CD4-positive, alpha-beta memory T cell (primary cell): ENCODE measurements around the gene ZP2. TPM values are rescaled to one million over a fixed set of nuclear protein-coding genes. Genes with fewer than 3 reads are reported as not detected.
"Not testable (repeated sequence)": the region's sequence is repeated elsewhere in the genome, so short reads cannot be mapped to it uniquely, and the experiment has no call there.

Experiments used
- CTCF ChIA-PET: fragments of 350-600 bp; sonication (Branson Sonifier 250); formaldehyde crosslinking; loops from one replicate; lab custom pipeline; 2021; ENCODE audit warnings: inconsistent platforms; ENCODE audit not compliant: partially characterized antibody; lab: Charles Lee
- POLR2A ChIA-PET: fragments of 350-600 bp; sonication (Branson Sonifier 250); formaldehyde crosslinking; loops from one replicate; lab custom pipeline; 2021; ENCODE audit not compliant: partially characterized antibody; lab: Charles Lee
- DNase-seq, 5 donors: peaks; one replicate each; pipeline versions ENCODE4 v3.0.0 to v3.0.0-alpha.2; 2020 to 2022; ENCODE audit warnings: mixed read lengths in 1 of 5
- H3K27ac ChIP-seq: one replicate; pipeline ENCODE4 v1.7.0; 2013; ENCODE audit warnings: low read depth, low read length
- H3K27me3 ChIP-seq: 2 replicates; pipeline ENCODE4 v1.7.0; 2013; ENCODE audit warnings: mild to moderate bottlenecking, low read length, moderate library complexity; ENCODE audit not compliant: insufficient read depth
- H3K36me3 ChIP-seq: 2 replicates; pipeline ENCODE4 v1.7.0; 2013; ENCODE audit warnings: mild to moderate bottlenecking, low read length, moderate library complexity; ENCODE audit not compliant: insufficient read depth
- H3K4me1 ChIP-seq: 2 replicates; pipeline ENCODE4 v1.7.0; 2013; ENCODE audit warnings: mild to moderate bottlenecking, low read length, moderate library complexity; ENCODE audit not compliant: insufficient read depth
- H3K4me3 ChIP-seq, 2 donors: one replicate each; pipeline ENCODE4 v1.7.0; 2013; ENCODE audit warnings: low read length in 2 of 2, mild to moderate bottlenecking in 1 of 2
- H3K9me3 ChIP-seq, 2 donors: one replicate each; pipeline ENCODE4 v1.7.0; 2013; ENCODE audit warnings: low read length in 2 of 2, control low read depth in 1 of 2; ENCODE audit not compliant: control insufficient read depth in 1 of 2
- H3K27ac Mint-ChIP-seq, 7 donors: one replicate each; pipeline ENCODE4 v1.8.0; 2020 to 2021; ENCODE audit warnings: mixed read lengths in 7 of 7, mild to moderate bottlenecking in 6 of 7, inconsistent platforms in 3 of 7, moderate library complexity in 3 of 7
- H3K27me3 Mint-ChIP-seq, 2 donors: one replicate each; pipeline ENCODE4 v1.8.0; 2020 to 2021; ENCODE audit warnings: mixed read lengths in 2 of 2
- H3K36me3 Mint-ChIP-seq, 2 donors: one replicate each; pipeline ENCODE4 v1.8.0; 2020 to 2021; ENCODE audit warnings: mixed read lengths in 2 of 2, inconsistent platforms in 1 of 2, mild to moderate bottlenecking in 1 of 2
- H3K4me1 Mint-ChIP-seq, 4 donors: one replicate each; pipeline ENCODE4 v1.8.0; 2020 to 2021; ENCODE audit warnings: mixed read lengths in 4 of 4, mild to moderate bottlenecking in 1 of 4
- H3K4me3 Mint-ChIP-seq, 8 donors: one replicate each; pipeline ENCODE4 v1.8.0; 2020 to 2021; ENCODE audit warnings: mixed read lengths in 8 of 8, mild to moderate bottlenecking in 7 of 8, moderate library complexity in 6 of 8, inconsistent platforms in 3 of 8
- H3K9me3 Mint-ChIP-seq, 8 donors: one replicate each; pipeline ENCODE4 v1.8.0; 2020 to 2021; ENCODE audit warnings: mixed read lengths in 8 of 8, mild to moderate bottlenecking in 5 of 8, inconsistent platforms in 3 of 8, moderate library complexity in 1 of 8
- intact Hi-C: fragments of 100-400 bp; cut with micrococcal nuclease; formaldehyde crosslinking; loops from one replicate; pipeline ENCODE4 v1.15.1; 2023
- polyA plus RNA-seq, 2 donors: library from polyadenylated mRNA; unstranded; fragments of 300-500 nt; fragmentation: Illumina TruSeq; gene quantifications; one replicate each; pipeline ENCODE4 v1.2.3, GENCODE V29; 2021
- total RNA-seq, 2 experiments: library from RNA; stranded (reverse); gene quantifications; one replicate each; pipeline ENCODE4 v1.2.3, GENCODE V29; 2021

The ZP2 gene
- total and polyA plus RNA-seq, 4 experiments from 2014 or later, result not detected

DNA sequence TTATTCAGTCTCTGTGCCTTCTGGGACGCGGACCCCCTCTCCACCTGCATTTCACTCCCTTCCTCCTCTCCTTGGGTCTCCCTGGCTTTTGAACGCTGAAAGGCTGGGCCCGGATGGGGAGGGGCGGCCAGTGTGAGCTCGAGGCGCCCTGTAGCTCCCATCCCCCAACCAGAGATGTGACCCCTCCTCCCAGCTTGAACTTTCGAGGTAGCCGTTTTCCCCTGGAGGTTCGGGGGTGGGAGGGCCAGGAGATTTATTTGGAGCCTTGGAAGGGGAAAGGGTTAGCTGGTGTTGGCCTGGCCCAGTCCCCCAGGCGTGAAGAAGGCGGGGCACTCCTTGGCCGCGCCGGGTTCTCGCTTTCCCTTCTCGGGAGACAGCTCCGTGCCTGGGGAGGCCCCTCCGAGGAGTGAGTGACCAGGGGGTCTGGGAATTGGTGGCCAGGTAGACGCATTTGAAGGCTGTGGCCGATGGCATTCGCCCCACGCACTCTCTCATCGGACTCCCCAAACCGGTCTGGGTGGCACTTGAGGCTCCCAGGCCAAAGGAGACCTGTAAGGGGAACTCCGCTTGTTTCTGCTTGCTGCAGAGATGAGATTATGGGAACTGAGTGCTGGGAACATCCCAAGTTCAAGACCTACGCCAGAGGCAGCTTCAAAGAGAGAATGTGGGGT lies 52.0 kb downstream of the ZP2 start:
- CTCF ChIA-PET, result interaction anchor here (0.6 to 1.4 kb wide), 4 partner anchors 9 to 285 kb away, joined by 3 to 8 read pairs (median 4); no protein-coding TSS in a partner anchor
- POLR2A ChIA-PET, result interaction anchor here (1.0 to 1.7 kb wide), 3 partner anchors 8 to 418 kb away, joined by 4 to 5 read pairs (median 4); partner anchors contain the start of genes DCUN1D3, LYRM1 and THUMPD1
- H3K4me1 Mint-ChIP-seq, result peaks cover 17 to 45% (median 22%) of the 10 kb centered on the region in 4 donors
- peak overlapping the region; percentile 32 to 91 (median 85) for H3K27ac Mint-ChIP-seq
- no peaks in the 10 kb centered on the region for H3K9me3 ChIP-seq
- peak overlapping the region; percentile 91 to 95 (median 93) for H3K4me3 Mint-ChIP-seq
- peaks cover 6% of the 10 kb centered on the region for H3K36me3 ChIP-seq
- H3K27me3 ChIP-seq, result no peaks in the 10 kb centered on the region
- H3K27me3 Mint-ChIP-seq, result no peaks in the 10 kb centered on the region
- no peaks in the 10 kb centered on the region for H3K9me3 Mint-ChIP-seq
- intact Hi-C loops, result no loop called here
- H3K36me3 Mint-ChIP-seq, result peaks cover 8 to 30% of the 10 kb centered on the region in 2 donors
- peak overlapping the region; percentile 43 to 73 for H3K4me3 ChIP-seq
- peak in 4 of 5 donors; percentile 4 to 20 (median 8) for DNase-seq
- peaks cover 17% of the 10 kb centered on the region for H3K4me1 ChIP-seq
- peak overlapping the region; percentile 38 for H3K27ac ChIP-seq

DNA sequence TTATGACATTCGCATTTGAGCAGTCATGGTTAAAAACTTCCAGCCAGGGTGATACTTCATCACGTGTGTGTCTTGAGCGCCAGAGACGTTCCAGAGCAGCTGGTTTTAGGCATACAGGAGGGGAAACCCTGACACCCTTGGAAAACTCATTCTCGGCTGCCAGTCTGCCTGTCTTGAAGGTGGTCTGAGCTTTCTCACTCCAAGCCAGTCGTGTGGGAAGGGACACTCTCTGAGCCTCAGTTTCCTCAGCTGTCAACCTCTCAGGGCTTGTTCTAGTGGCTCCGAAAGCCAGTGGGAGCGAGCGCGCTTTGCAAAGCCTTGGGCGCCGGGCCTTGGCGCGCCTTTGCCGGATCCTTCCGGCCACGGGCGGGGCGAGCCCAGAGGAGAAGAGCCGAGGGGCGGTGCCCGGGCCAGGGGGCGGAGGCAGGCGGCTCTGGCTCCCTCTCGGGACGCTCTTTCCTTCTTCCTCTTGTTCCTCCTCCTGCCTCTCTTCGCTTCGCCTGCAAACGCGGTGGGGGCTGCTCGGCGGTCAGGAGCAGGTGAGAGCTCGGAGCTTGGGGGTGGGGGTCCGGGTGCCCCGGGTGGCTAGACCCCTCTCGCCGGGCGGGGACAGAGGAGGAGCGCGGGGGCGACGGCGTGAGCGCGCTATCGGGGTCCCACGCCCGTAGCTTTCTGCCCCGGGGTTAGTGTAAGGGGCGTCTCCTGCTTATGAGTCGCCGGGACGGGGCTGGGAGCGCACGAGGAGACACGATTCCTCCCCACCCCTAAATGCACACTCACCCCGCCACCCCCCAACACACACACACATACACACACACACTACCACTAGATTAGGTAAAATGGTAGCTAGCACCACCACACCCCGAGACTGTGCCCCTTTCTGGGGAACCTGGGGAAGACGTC lies 52.9 kb downstream of the ZP2 start, which contains the start of gene LDAF1:
LDAF1 (plus strand) TSS at position 467 of the 903 bp plus-strand sequence. CDS start 2,509 bp downstream, outside the sequence.
- ChIA-PET CTCF (interaction anchor here (1.2 to 1.6 kb wide), 3 partner anchors 10 to 22 kb away, joined by 3 to 8 read pairs (median 4); no protein-coding TSS in a partner anchor), POLR2A (interaction anchor here (1.0 to 1.7 kb wide), 3 partner anchors 9 to 417 kb away, joined by 4 to 5 read pairs (median 4); partner anchors contain the start of genes DCUN1D3, LYRM1 and THUMPD1)
- Histone ChIP-seq H3K9me3 (no peaks in the 10 kb centered on the region), H3K4me1 (peaks cover 17% of the 10 kb centered on the region), H3K4me3 (peak within 1 kb of the TSS; percentile 43 to 73), H3K27me3 (no peaks in the 10 kb centered on the region), H3K27ac (peak within 1 kb of the TSS; percentile 38), H3K36me3 (peaks cover 6% of the 10 kb centered on the region)
- peak; percentile 65 to 74 (median 72) for DNase-seq
- Mint-ChIP-seq H3K4me1 (peaks cover 17 to 45% (median 22%) of the 10 kb centered on the region in 4 donors), H3K27ac (peak within 1 kb of the TSS; percentile 75 to 91 (median 90)), H3K4me3 (peak within 1 kb of the TSS; percentile 91 to 95 (median 93)), H3K36me3 (peaks cover 8 to 25% of the 10 kb centered on the region in 2 donors), H3K9me3 (no peaks in the 10 kb centered on the region), H3K27me3 (no peaks in the 10 kb centered on the region)
- intact Hi-C loops, result no loop called here

DNA sequence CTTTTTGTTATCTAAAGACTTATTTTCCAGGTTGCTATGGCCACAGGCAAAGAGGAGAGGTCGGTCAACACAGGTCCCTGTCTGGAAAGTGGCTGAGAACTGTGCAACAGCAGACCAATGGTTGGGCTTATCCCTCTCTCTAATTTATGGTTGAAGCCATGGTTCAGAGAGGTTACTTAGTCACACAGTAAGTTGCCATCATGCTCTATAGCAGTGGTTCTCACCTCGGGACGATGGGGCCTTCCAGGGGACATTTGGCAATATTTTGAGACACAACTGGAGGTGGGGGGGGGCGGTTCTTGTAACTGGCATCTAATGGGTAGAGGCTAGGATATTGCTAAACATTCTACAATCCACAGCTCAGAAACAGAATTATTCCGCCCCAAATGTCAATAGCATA lies 53.7 kb downstream of the ZP2 start:
- Histone ChIP-seq H3K4me1 (peaks cover 17% of the 10 kb centered on the region), H3K27ac (no peak overlapping the region), H3K9me3 (no peaks in the 10 kb centered on the region), H3K27me3 (no peaks in the 10 kb centered on the region), H3K4me3 (peak overlapping the region in 1 of 2 donors; percentile 73), H3K36me3 (no peaks in the 10 kb centered on the region)
- peaks cover 4 to 18% of the 10 kb centered on the region in 2 donors for H3K36me3 Mint-ChIP-seq
- no peak for DNase-seq
- no peaks in the 10 kb centered on the region for H3K9me3 Mint-ChIP-seq
- peak overlapping the region in 5 of 7 donors; percentile 51 to 90 (median 81) for H3K27ac Mint-ChIP-seq
- intact Hi-C loops, result no loop called here
- peak overlapping the region; percentile 91 to 95 (median 93) for H3K4me3 Mint-ChIP-seq
- POLR2A ChIA-PET, result interaction anchor here (1.7 kb wide), 1 partner anchor 258 kb away, joined by 5 read pairs; the partner anchor contains the start of genes DCUN1D3 and LYRM1
- peaks cover 13 to 45% (median 17%) of the 10 kb centered on the region in 4 donors for H3K4me1 Mint-ChIP-seq
- H3K27me3 Mint-ChIP-seq, result no peaks in the 10 kb centered on the region
- CTCF ChIA-PET, result interaction anchor here (0.8 to 1.6 kb wide), 4 partner anchors 12 to 396 kb away, joined by 3 to 4 read pairs (median 4); no protein-coding TSS in a partner anchor

DNA sequence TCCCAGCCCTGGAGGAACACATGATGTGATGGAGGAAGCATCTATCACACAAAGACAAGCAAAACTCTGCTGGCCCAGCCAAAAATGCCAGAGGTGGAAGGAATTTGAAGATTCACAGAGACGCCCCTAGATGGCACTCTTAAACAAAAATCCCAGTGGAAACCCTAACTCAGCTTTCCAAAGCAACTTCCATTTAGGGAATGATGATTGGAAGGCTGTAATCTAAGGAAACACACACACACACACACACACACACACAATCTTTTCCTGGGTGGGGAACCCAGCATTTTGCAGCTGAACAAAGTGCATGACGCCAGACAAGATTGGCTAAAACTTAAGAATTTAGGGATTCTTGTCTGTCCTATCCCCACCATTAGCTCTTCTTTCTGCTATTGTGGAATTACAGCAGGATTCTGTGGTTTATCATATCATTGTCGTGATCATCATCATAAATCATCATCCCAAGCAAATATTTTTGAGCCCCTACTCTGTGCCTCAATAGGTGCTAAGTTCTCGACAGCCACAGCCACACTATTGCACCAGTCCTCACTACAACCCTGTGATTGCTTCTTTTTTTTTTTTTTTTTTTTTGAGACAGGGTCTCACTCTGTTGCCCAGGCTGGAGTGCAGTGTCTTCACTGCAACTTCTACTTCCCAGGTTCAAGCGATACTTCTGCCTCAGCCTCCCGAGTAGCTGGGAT lies 54.5 kb downstream of the ZP2 start:
- peaks cover 11 to 40% (median 16%) of the 10 kb centered on the region in 4 donors for H3K4me1 Mint-ChIP-seq
- POLR2A ChIA-PET, result no interaction called here
- Histone ChIP-seq H3K4me1 (peaks cover 17% of the 10 kb centered on the region), H3K27ac (no peak overlapping the region), H3K9me3 (no peaks in the 10 kb centered on the region), H3K4me3 (no peak overlapping the region), H3K27me3 (no peaks in the 10 kb centered on the region), H3K36me3 (no peaks in the 10 kb centered on the region)
- H3K4me3 Mint-ChIP-seq, result peak overlapping the region in 4 of 8 donors; percentile 20 to 53 (median 46)
- no peaks in the 10 kb centered on the region for H3K9me3 Mint-ChIP-seq
- H3K27me3 Mint-ChIP-seq, result no peaks in the 10 kb centered on the region
- peak overlapping the region in 2 of 7 donors; percentile 19 to 55 for H3K27ac Mint-ChIP-seq
- peak in 2 of 5 donors; percentile 5 to 8 for DNase-seq
- intact Hi-C loops, result no loop called here
- CTCF ChIA-PET, result interaction anchor here (0.8 to 1.6 kb wide), 5 partner anchors 12 to 399 kb away, joined by 3 to 4 read pairs (median 3); no protein-coding TSS in a partner anchor
- H3K36me3 Mint-ChIP-seq, result peaks cover 0 to 16% of the 10 kb centered on the region in 2 donors

DNA sequence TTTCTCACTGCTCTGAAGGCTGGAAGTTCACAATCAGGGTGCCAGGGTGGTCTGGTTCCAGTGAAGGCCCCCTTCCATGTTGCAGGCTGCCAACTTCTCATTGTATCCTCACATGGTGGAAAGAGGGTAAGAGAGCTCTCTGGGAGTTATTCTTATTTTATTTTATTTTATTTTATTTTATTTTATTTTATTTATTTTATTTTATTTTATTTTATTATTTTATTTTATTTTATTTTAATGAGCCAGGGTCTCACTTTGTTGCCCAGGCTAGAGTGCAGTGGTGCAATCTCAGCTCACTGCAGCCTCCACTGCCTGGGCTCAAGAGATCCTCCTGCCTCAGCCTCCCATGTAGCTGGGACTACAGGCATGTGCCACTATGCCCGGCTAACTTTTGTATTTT lies 55.4 kb downstream of the ZP2 start:
- intact Hi-C loops, H3K4me3 Mint-ChIP-seq, DNase-seq, H3K27ac Mint-ChIP-seq, H3K36me3 Mint-ChIP-seq, H3K4me3 ChIP-seq, H3K9me3 Mint-ChIP-seq, H3K9me3 ChIP-seq, H3K27me3 ChIP-seq, H3K27ac ChIP-seq, H3K27me3 Mint-ChIP-seq, POLR2A ChIA-PET, H3K36me3 ChIP-seq: not testable (repeated sequence)
- H3K4me1 Mint-ChIP-seq, result peaks cover 11 to 34% (median 15%) of the 10 kb centered on the region in 4 donors
- H3K4me1 ChIP-seq, result peaks cover 17% of the 10 kb centered on the region
- CTCF ChIA-PET, result interaction anchor here (1.0 kb wide), 1 partner anchor 399 kb away, joined by 3 read pairs; no protein-coding TSS in a partner anchor

DNA sequence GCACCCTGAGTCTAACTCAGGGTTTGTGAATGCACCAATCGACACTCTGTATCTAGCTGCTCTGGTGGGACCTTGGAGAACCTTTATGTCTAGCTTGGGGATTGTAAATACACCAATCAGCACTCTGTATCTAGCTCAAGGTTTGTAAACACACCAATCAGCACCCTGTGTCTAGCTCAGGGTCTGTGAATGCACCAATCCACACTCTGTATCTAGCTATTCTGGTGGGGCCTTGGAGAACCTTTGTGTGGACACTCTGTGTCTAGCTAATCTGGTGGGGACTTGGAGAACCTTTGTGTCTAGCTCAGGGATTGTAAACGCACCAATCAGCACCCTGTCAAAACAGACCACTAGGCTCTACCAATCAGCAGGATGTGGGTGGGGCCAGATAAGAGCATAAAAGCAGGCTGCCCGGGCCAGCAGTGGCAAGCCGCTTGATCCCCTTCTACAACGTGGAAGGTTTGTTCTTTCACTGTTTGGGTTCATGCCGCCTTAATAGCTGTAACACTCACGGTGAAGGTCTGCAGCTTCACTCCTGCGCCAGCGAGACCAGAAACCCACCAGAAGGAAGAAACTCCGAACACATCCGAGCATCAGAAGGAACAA lies 58.1 kb downstream of the ZP2 start:
- H3K4me3 ChIP-seq, H3K9me3 ChIP-seq, intact Hi-C loops, H3K4me1 ChIP-seq, H3K36me3 ChIP-seq, H3K27me3 ChIP-seq, H3K27ac Mint-ChIP-seq, H3K27ac ChIP-seq, POLR2A ChIA-PET, H3K9me3 Mint-ChIP-seq, CTCF ChIA-PET, DNase-seq, H3K36me3 Mint-ChIP-seq, H3K4me3 Mint-ChIP-seq: not testable (repeated sequence)
- H3K4me1 Mint-ChIP-seq, result peaks cover 6 to 12% (median 6%) of the 10 kb centered on the region in 4 donors
- peaks cover 14 to 15% of the 10 kb centered on the region in 2 donors for H3K27me3 Mint-ChIP-seq
